K562 (cell line): Measurements from ENCODE around the gene UBXN1. TPM values are rescaled to one million over a fixed set of nuclear protein-coding genes. Genes with fewer than 3 reads are reported as not detected.

Source experiments
- CBFA2T3 ChIP-seq: fragments of 450-650 bp; IDR thresholded peaks from 2 replicates; pipeline ENCODE4 v1.6.1; 2017
- CXXC5 ChIP-seq: fragments of 250-450 bp; sonication (Bioruptor Pico); IDR thresholded peaks from 2 replicates; pipeline ENCODE4 v1.8.0; 2022; ENCODE audit warnings: inconsistent platforms, mild to moderate bottlenecking, moderate library complexity
- E2F3 ChIP-seq: fragments of 250-450 bp; sonication (Bioruptor Pico); IDR thresholded peaks from 2 replicates; pipeline ENCODE4 v1.4.0; 2020; ENCODE audit warnings: mild to moderate bottlenecking
- FOXK2 ChIP-seq, 2 experiments: fragments of 450-650 bp; IDR thresholded peaks in 1 of 2; conservative IDR thresholded peaks in 1 of 2; 2 replicates each; pipeline ENCODE4 v1.6.1; 2016; ENCODE audit warnings: low read depth in 2 of 2, mild to moderate bottlenecking in 1 of 2
- FOXO4 ChIP-seq: fragments of 450-650 bp; formaldehyde crosslinking; IDR thresholded peaks from 2 replicates; pipeline ENCODE4 v1.4.0; 2020; ENCODE audit warnings: mild to moderate bottlenecking, moderate library complexity
- GATAD2B ChIP-seq: fragments of 450-650 bp; IDR thresholded peaks from 2 replicates; pipeline ENCODE4 v1.6.1; 2017; ENCODE audit warnings: mild to moderate bottlenecking, borderline replicate concordance
- JUND ChIP-seq, 2 experiments: IDR thresholded peaks; 2 replicates in 1 of 2; 3 replicates in 1 of 2; pipeline ENCODE4 v1.6.1; 2011; ENCODE audit warnings: borderline replicate concordance in 2 of 2, low read depth in 2 of 2, low read length in 2 of 2, improper control_type of control experiment in 1 of 2, missing biosample characterization in 1 of 2, missing genetic modification characterization in 1 of 2, missing genetic modification reagents in 1 of 2
- LCOR ChIP-seq: sonication (generic); formaldehyde crosslinking; IDR thresholded peaks from 2 replicates; pipeline ENCODE4 v1.8.0; 2022; ENCODE audit warnings: mild to moderate bottlenecking, missing genetic modification reagents
- MBD1 ChIP-seq: fragments of 250-450 bp; sonication (Bioruptor Pico); IDR thresholded peaks from 2 replicates; pipeline ENCODE4 v1.8.0; 2022; ENCODE audit warnings: inconsistent platforms
- SIX5 ChIP-seq, 2 experiments: IDR thresholded peaks; 2 replicates each; pipeline ENCODE4 v1.6.1; 2011; ENCODE audit warnings: low read length in 2 of 2, borderline replicate concordance in 1 of 2, low read depth in 1 of 2, mild to moderate bottlenecking in 1 of 2, moderate library complexity in 1 of 2; ENCODE audit not compliant: insufficient read depth in 1 of 2
- SUPT5H ChIP-seq: fragments of 450-650 bp; IDR thresholded peaks from 2 replicates; pipeline ENCODE4 v1.6.1; 2016
- TAF9B ChIP-seq: fragments of 450-650 bp; IDR thresholded peaks from 2 replicates; pipeline ENCODE4 v1.6.1; 2018; ENCODE audit warnings: mild to moderate bottlenecking; ENCODE audit not compliant: partially characterized antibody
- UBTF ChIP-seq, 2 experiments: IDR thresholded peaks; 2 replicates each; pipeline ENCODE4 v1.6.1; 2012; ENCODE audit warnings: improper control_type of control experiment in 2 of 2, low read depth in 2 of 2, low read length in 2 of 2, borderline replicate concordance in 1 of 2
- ZFPM2 ChIP-seq: fragments of 250-450 bp; sonication (Bioruptor Pico); IDR thresholded peaks from 2 replicates; pipeline ENCODE4 v1.5.1; 2022; ENCODE audit warnings: mild to moderate bottlenecking
- ZNF23 ChIP-seq: fragments of 250-450 bp; sonication (Bioruptor Pico); IDR thresholded peaks from 2 replicates; pipeline ENCODE4 v1.4.0; 2020; ENCODE audit warnings: mild to moderate bottlenecking
- ZNF445 ChIP-seq: fragments of 250-450 bp; sonication (Bioruptor Pico); IDR thresholded peaks from 2 replicates; pipeline ENCODE4 v1.4.0; 2020; ENCODE audit warnings: low read depth, mild to moderate bottlenecking, moderate library complexity
- ZNF561 ChIP-seq: fragments of 450-650 bp; formaldehyde crosslinking; conservative IDR thresholded peaks from 2 replicates; pipeline ENCODE4 v1.4.0; 2020; ENCODE audit warnings: mild to moderate bottlenecking, moderate library complexity
- polyA plus RNA-seq, 8 experiments: library from polyadenylated mRNA; depleted of rRNA in 4 of 8; stranded (reverse) in 5 of 8; unstranded in 3 of 8; fragments of >200 nt; fragmentation: Nextera tagmentation in 2 of 8; fragmentation: Illumina TruSeq in 1 of 8; extraction: Ambion mirVana in 2 of 8; extraction: Trizol in 1 of 8; gene quantifications; 2 replicates each; pipeline versions ENCODE4 v1.2.1 to v1.2.3, GENCODE V29; 2011 to 2014; ENCODE audit warnings: inconsistent platforms in 1 of 8, missing spikeins in 1 of 8
- total RNA-seq, 7 experiments: library from RNA; depleted of rRNA in 6 of 7; stranded (reverse); fragments of >200 nt in 6 of 7; fragmentation: Illumina TruSeq in 2 of 7; extraction: Trizol in 2 of 7; gene quantifications; 2 replicates each; pipeline versions ENCODE4 v1.2.1 to v1.2.3, GENCODE V29; 2011 to 2021; ENCODE audit warnings: low replicate concordance in 1 of 7
- TF ChIP-seq, protein P1 (sequence below): fragments of 450-650 bp; IDR thresholded peaks from 2 replicates; pipeline ENCODE4 v1.6.1; 2014; ENCODE audit warnings: low read depth, mild to moderate bottlenecking, moderate library complexity, borderline replicate concordance
- TF ChIP-seq, protein P2 (sequence below): sonication (generic); formaldehyde crosslinking; IDR thresholded peaks from 2 replicates; pipeline ENCODE4 v1.9.0; 2022; ENCODE audit warnings: mild to moderate bottlenecking, missing genetic modification reagents

The UBXN1 gene
- total and polyA plus RNA-seq, 9 of the 15 experiments (the other 6 are each of a cell fraction or from before 2014, with no cell fraction given) = 4.8 to 263 (median 99.7) TPM

DNA sequence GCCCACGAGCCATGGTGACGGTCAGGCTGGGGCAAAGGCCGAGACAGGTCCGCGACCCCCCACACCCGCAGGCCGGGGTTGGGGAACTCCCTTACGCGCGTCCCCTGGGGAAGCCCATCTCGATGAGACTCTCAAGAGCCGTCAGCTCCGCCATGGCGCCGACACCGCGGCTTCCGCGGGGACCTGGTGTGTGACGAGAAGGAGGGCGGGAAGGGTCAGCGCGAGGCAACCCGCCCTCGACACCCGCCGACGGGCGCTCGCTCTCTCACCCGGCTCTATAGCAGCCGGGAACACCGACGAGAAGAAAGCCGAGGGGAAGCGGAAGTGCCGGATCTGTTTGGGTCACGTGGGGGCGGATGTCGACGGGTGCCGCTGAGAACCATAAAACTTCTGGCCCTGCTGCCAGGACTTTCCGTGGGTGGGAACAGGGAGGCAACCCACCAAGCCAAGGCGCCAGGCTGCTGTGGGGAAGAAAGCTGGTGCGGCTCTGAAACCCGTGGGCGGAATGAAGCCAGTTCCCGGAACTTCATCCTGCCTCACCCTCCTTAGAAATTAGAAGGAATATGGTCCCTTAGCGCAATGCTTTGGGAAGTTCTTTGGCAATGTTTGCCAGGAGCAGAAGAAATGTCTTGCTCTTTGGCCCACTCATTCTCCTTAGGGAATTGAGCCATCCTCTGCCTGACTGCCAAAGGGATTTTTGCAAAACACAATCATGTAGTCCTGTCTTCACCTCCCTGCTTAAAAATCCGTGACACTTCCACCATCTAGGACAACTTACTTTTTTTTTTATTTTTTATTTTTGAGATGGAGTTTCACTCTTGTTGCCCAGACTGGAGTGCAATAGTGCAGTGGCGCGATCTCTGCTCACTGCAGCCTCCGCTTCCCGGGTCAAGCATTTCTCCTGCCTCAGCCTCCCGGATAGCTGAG is at the start of gene UBXN1 (continued):
- TF ChIP-seq UBTF (IDR thresholded peaks at IDR 0.05; ENCODE audit: borderline replicate concordance in 1 of 2, low read depth in 2 of 2, low read length in 2 of 2) = 0 out of 4 replicates have a peak, but pooled peaks of 1 of the 2 experiments have one; percentile 50
- TF ChIP-seq, protein P1, sequence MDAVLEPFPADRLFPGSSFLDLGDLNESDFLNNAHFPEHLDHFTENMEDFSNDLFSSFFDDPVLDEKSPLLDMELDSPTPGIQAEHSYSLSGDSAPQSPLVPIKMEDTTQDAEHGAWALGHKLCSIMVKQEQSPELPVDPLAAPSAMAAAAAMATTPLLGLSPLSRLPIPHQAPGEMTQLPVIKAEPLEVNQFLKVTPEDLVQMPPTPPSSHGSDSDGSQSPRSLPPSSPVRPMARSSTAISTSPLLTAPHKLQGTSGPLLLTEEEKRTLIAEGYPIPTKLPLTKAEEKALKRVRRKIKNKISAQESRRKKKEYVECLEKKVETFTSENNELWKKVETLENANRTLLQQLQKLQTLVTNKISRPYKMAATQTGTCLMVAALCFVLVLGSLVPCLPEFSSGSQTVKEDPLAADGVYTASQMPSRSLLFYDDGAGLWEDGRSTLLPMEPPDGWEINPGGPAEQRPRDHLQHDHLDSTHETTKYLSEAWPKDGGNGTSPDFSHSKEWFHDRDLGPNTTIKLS = 0 out of 2 replicates have a peak, but pooled peaks have one; percentile 37
- TF ChIP-seq, protein P2, sequence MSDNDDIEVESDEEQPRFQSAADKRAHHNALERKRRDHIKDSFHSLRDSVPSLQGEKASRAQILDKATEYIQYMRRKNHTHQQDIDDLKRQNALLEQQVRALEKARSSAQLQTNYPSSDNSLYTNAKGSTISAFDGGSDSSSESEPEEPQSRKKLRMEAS (CRISPR knock-in tag) = peak; percentile 79
- peak in 1 of 2 experiments; percentile 17; a peak in 2 of 4 replicates for TF ChIP-seq SIX5 (IDR thresholded peaks at IDR 0.05; ENCODE audit: borderline replicate concordance in 1 of 2, insufficient read depth in 1 of 2, low read depth in 1 of 2, low read length in 2 of 2)
- 0 out of 2 replicates have a peak, but pooled peaks have one; percentile 30 for TF ChIP-seq JUND (IDR thresholded peaks at IDR 0.05; ENCODE audit: borderline replicate concordance, low read depth, low read length)
- no peak; the same call in 2 of the 3 replicates for TF ChIP-seq JUND (tag; IDR thresholded peaks at IDR 0.05; ENCODE audit: borderline replicate concordance, low read depth, low read length)
- no peak for TF ChIP-seq ZNF561 (CRISPR knock-in tag)
- peak in 1 of 2 experiments; percentile 59; a peak in 2 of 4 replicates for TF ChIP-seq FOXK2 (conservative IDR thresholded peaks at IDR 0.05 in 1 of 2, IDR thresholded peaks at IDR 0.05 in 1 of 2; ENCODE audit: low read depth in 2 of 2)
- TF ChIP-seq ZNF23 (CRISPR knock-in tag) = no peak
- no peak for TF ChIP-seq MBD1 (CRISPR knock-in tag)
- TF ChIP-seq ZNF445 = no peak
- TF ChIP-seq E2F3 (CRISPR knock-in tag) = no peak
- TF ChIP-seq ZFPM2 = no peak
- no peak for TF ChIP-seq CBFA2T3
- TF ChIP-seq SUPT5H = peak; percentile 85
- TF ChIP-seq TAF9B = peak; percentile 58
- no peak for TF ChIP-seq LCOR (CRISPR knock-in tag)
- TF ChIP-seq GATAD2B = peak; percentile 8; the same call in 1 of the 2 replicates
- no peak for TF ChIP-seq FOXO4 (CRISPR knock-in tag)
- TF ChIP-seq CXXC5 (CRISPR knock-in tag) = peak; percentile 66
